ENCODE measurements around the gene TCAP.

DNA sequence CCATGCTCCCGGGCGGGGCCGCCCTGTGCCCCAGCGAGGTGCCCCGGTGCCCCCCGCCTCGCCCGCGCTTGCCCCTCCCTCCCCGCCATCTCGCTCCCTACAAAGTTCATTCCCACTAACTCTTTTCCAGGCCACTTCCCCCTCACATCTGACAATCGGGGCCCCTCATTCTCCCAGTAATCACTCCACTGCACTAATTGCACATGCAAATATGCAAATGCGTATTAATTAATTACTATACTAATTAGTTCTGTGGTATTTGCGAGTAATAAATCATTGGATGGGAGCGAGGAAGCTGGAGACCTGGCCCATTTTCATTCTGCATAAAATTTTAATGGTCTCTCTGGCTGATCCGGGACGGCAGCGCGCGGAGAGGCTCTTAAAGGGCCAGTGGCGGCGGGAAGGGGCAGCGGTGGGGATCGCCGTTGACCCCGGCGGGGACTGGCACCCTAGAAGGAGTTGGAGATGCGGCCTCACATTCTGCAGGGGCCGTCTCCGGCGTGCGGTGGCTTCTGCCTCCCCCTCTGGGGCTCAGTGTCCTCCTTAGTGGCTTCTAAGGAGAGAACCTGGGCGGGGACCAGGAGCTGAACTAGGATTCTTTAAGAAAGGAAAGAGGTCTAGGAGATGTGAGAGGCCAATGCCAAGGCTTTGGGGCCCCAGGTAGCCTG is 46.8 kb upstream of the TCAP start:
- TF ChIP-seq, protein P1, sequence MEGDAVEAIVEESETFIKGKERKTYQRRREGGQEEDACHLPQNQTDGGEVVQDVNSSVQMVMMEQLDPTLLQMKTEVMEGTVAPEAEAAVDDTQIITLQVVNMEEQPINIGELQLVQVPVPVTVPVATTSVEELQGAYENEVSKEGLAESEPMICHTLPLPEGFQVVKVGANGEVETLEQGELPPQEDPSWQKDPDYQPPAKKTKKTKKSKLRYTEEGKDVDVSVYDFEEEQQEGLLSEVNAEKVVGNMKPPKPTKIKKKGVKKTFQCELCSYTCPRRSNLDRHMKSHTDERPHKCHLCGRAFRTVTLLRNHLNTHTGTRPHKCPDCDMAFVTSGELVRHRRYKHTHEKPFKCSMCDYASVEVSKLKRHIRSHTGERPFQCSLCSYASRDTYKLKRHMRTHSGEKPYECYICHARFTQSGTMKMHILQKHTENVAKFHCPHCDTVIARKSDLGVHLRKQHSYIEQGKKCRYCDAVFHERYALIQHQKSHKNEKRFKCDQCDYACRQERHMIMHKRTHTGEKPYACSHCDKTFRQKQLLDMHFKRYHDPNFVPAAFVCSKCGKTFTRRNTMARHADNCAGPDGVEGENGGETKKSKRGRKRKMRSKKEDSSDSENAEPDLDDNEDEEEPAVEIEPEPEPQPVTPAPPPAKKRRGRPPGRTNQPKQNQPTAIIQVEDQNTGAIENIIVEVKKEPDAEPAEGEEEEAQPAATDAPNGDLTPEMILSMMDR (conservative IDR thresholded peaks at IDR 0.05; ENCODE audit: low read depth, low read length), result no peak
- TF ChIP-seq EZH2 (IDR thresholded peaks at IDR 0.05; ENCODE audit: borderline replicate concordance, low read depth, low read length, poor library complexity, severe bottlenecking), result no peak
